GM19193 (cell line): ENCODE data around the gene UNC5C.

ENCODE experiments used
- POLR2A ChIP-seq: IDR thresholded peaks from 4 replicates; pipeline ENCODE4 v1.6.1; 2011; ENCODE audit not compliant: insufficient read depth, insufficient read length; ENCODE audit errors: extremely low read depth

The UNC5C gene

GRCh38 chr4:95124906-95125504 lies 423.8 kb downstream of the UNC5C start:
- no peak for TF ChIP-seq POLR2A

DNA sequence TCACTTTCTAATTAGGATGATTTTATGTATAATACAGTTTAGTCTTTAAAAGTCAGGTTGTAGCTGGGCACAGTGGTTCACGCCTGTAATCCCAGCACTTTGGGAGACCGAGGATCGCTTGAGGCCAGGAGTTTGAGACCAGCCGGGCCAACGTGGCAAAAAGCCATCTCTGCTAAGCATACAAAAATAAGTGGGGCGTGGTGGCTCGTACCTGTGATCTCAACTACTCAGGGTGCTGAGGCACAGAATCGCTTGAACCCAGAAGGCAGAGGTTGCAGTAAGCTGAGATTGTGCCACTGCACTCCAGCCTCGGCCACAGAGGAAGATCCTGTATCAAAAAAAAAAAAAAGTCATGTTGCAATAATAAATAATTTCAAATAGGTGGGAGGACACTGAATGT lies 426.8 kb downstream of the UNC5C start:
- no peak for TF ChIP-seq POLR2A

GRCh38 chr4:95120456-95120855 lies 428.3 kb downstream of the UNC5C start:
- no peak for TF ChIP-seq POLR2A

- TF ChIP-seq POLR2A = no peak
These were observed 430.3 kb downstream of the UNC5C start for GRCh38 chr4:95118497-95118896.

- TF ChIP-seq POLR2A = no peak
These were observed 434.3 kb downstream of the UNC5C start for GRCh38 chr4:95114521-95114920.
